GM18858 (cell line): Measurements from ENCODE around the gene EIPR1.
"Not testable (repeated sequence)": the region's sequence is repeated elsewhere in the genome, so short reads cannot be mapped to it uniquely, and the experiment has no call there.

Source experiments
- ATAC-seq: cut with Tn5 transposase; IDR thresholded peaks from one replicate; pipeline ENCODE4 v1.9.1; 2021; ENCODE audit not compliant: unreplicated experiment

The EIPR1 gene

DNA sequence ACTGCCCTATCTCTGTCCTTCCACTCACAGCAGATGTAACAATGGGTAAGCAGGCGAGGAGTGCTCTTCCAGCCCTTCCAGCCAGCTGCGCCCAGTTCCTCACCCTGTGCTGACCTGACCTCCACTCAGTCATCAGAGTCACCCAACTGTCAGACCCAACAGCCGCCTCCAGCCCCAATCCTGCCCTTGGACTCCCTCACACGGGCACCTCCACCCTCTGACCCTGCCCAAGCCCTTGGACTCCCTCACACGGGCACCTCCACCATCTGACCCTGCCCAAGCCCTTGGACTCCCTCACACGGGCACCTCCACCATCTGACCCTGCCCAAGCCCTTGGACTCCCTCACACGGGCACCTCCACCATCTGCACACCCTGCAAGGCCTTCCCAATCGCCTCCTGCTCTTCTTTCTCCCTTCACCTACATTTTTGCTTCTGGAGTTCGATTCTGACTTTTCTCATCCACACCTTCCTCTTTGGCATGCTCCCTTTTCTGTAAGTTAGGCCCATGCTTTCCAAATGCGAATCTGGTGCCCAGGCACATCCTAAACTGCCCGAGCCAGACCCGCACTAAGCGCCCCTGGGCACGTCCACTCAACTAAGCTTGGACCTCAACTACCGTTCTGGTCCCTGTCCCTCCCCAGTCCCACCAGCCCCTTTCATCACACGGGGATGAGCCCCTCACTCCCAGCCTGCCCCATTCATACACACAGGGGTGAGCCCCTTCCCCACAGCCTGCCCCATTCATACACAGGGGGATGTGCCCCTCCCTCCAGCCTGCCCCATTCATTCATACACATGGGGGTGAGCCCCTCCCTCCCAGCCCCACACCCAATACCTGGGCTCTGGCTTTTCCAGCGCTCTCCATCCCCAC is 15.9 kb downstream of the EIPR1 start:
- no peak for ATAC-seq

DNA sequence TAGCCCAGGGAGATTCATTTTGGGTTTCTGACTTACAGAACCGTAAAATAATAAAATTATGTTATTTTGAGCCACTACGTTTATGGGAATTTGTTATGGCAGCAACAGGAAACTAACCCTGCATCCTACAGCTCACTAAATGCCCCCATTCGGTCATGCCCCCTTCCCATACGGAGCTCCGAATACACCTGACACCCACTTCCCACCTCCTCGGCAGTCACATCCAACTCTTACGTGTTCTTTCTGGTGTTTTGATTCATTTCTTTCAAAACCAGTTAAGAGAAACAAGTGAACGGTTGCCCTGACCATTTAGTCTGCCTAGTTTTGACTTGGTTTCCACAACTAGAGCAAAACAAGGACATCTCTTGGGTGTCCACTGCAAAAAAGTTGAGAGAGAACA is 19.7 kb downstream of the EIPR1 start:
- no peak for ATAC-seq

DNA sequence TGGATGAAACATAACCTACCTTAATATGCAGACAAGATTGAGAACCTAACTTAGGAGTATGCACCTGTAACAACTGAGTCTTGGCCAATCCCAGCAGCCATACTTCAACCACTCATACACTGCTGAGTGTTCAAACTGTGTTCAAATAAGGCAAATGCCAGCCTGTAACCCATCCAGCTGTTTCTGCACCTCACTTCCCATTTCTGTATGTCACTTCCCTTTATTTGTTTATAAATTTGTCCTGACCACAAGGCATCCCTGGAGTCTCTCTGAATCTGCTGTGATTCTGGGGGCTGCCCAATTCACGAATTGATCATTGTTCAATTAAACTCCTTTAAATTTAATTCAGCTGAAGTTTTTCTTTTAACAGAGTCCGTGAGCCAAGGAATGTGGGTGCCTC is 20.2 kb downstream of the EIPR1 start:
- not testable (repeated sequence) for ATAC-seq

DNA sequence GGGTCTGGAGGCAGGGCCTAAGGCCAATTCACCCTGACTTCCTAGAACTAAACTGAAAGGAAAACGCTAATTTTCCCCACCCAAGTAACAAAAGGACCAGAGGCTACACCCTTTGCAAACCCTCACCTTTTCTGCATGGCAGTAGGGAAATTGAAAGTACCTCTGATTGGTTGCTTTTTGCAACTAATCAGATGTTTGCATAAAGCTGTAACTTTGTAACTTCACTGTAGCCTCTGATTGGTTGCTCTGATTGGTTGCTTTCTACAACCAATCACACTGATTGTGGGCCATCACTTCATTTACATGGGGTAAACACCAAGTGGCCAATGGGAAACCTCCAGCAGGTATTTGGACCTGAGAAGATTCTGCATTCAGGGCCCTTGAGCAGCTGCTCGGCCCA is 20.8 kb downstream of the EIPR1 start:
- ATAC-seq: no peak

DNA sequence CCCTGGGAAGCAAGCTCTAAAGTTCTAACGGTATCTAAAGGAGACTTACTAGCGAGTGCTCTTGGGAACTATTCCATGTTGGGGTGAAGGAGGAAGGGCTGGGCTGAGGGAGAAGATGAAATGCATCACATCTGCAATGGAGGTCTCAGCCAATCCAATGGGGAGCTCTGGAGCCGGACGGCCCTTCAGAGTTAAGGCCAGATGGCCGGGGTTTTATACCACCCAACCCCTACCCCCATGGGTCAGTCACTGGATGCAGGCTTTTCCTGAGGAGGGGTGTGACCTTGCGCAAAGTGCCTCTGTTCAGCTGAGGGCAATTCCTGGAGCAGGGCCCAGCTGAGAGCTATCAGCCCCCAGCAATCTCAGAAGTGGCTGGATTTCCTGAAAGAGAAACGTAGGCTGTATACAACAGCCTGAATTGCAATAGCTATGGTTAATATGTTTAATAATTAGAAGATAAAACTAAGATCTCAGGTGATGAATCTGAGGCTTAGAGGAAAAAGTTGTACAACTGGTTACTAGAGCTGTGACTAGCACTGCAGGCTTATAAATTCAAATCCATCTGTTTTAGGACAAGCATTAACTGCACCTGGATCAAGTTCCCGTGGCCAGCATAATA is 21.6 kb downstream of the EIPR1 start:
- no peak for ATAC-seq

DNA sequence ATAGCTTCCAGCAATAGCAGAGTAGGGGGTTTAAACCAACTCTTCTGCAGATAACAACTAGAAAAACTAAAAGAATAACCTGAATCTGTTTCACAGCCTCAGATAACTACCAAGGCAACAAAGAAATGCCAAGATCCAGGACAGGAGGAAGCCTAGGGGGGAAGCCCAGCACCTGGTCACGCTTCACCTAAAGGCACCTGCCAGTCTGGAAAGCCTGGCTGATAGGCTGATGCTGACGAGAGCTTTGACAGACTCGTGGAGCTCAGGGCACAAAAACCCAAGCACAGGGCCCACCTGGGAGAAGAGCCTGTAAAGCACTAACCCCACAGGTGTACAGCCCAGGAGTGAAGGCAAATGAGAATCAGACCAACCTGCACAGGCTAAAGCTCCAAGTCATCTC is 22.6 kb downstream of the EIPR1 start:
- ATAC-seq: no peak

DNA sequence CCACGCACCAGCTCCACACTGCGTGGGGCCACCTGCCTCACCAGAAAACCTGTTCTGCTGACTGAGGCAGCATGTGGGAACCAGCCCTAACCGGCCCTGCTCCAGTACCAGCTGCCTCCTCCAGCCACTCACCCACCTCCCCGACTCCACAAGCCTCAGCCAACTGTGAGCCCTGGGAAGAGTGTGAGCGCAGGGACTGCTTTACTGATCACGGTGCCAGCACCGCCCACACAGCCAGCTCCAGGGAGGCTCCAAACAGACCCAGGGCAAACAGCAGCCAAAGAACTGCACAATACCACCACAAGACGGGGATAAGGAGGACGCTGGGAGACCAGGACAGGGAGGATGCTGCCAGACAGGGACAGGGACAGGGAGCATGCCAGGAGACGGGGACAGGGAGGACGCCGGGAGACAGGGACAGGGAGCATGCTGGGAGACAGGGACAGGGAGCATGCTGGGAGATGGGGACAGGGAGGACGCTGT is 28.4 kb downstream of the EIPR1 start:
- no peak for ATAC-seq

DNA sequence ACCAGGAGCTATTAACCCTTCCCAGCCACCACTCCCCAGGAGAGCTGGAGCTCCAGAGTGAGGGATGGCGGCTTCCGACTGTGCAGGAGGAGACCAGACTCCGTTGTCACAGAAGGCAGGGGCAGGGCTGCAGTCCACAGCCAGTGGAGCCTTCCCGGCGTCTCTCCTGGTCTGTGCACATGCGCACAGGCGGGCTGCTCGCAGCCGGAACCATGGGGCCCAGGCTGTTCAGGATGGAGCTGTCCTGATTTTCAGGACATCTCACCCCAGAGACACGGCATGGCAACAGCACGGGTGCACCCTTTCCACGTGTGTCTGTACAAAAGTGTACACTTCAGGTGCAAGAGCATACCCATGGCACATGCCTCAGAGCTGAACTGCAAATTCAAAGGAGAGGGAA is 28.9 kb downstream of the EIPR1 start:
- ATAC-seq: no peak

DNA sequence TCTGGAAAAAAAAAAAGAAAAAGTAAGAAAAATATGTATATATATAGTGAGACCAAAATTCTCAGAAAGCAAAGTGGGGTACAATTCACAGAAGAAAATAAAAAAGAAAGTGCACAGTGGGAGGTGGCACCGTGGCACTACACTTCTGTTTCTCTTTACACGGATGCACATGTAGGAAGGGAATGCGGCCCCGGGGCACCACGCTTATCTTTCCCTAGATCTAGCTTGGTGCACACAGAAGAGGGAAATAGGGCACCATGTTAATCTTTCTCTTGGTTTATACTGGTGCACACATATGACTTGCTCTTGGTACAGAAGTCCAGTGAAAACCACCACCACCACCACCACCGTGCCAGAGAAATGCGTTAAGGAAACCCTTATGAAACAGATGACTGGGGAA is 32.0 kb downstream of the EIPR1 start:
- no peak for ATAC-seq

DNA sequence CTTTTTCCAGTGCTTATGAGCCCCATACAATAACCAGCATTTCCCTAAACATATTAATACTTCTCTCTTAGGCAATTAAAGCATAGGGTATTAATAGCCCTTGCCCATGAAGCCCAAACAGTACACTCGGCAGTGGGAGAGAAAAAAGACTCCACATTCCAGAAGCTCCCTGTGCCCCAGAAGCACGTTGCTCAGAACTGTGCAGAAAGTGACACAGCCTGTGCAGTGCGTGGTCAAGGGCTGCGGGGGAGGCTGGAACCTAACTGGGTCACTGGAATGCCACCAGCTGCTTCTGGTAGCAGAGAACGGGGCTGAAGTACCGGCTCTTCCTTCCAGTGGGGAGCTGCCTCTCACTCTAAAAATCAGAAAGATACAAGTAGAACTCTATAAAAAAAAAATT is 32.7 kb downstream of the EIPR1 start:
- no peak for ATAC-seq

DNA sequence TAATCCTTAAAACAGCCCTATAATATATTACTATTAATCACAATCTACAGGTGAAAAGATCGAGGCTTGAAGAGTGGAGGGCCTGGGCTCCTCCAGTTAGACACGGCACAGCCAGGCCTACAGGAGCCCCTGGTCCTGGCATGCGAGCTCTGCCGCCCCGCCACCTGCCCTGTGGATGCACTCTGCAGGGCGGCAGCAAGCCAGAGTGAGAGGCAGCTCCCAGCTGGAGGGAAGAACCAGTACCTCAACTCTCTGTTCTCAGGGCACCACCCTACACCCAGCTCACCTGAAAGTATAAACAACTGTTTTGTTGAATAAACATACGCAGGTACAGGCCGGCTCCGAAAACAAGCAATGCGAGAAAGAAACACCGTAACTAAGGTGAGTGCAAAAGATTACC is 34.6 kb downstream of the EIPR1 start:
- ATAC-seq: no peak

DNA sequence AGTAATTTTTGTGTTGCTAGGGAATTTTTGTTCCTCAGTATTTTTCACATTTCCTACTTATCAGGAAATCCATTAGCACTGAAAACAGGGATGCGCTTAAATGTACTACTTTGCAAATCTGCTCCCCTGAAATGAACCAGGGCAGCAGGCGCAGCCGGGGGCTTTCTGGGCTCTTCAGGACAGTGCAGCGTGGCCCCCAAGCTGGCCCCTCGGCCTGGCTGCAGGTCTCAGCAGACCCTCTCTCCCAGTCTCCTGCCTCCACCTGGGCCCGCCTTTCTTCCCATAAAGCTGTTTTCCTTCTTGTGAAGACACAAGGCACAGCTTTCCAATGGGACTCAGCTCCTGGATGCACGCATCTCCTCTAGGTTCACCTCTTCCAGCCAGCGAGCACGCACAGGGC is 35.3 kb downstream of the EIPR1 start:
- ATAC-seq: no peak

DNA sequence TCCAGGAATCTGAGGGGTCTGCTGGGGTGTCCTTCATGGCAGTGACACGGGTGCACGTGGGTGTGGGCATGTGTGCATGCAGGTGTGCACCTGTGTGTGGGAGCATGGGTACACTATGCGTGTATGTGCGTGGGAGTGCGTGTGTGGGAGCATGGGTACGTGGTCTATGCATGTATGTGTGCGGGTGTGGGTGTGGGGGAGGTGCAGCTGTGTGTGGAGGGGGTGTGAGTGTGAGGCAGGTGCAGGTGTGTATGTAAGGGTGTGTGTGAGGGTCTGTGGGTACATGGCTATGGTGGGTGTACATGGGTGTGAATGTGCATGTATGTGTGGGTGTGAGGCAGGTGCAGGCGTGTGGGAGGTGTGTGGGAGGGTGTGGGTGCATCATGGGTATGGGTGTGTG is 36.3 kb downstream of the EIPR1 start:
- no peak for ATAC-seq

DNA sequence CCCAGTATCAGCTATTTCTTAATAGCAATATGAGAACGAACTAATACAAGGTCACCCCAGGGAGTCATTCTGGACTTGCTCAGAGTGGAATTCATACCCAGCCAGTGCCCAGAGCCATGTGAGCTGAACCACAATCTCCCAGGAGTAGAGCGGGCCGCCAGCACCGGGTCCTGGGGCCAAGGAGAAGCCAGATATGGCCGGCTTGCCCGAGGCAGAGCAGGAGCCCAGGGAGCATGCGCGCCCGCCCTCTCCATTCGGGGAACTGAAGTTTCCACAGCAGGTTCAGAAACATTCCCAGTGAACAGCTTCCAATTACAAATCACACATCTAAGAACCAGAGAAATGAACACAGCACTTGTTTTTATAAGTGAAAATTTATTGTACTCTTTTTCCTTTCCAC is 37.5 kb downstream of the EIPR1 start:
- no peak for ATAC-seq

DNA sequence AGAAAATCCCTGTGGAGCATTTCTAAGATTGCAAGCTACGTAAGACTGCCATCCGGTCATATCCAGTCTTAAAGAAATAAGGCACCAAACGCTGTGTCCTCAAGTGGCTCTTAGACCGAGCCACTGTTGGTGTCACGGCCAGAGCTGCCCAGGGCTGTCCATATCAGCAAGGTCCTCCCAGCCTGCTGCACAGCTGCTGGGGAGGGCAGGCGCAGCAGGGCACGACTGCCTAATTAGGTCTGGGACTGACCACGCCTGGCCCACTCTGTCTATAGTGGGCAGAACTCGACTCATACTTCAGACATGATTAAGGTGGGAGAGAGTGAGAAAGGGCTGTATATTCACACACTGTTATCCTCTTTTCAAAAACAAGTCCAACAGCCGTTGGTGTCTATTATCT is 39.3 kb downstream of the EIPR1 start:
- no peak for ATAC-seq

DNA sequence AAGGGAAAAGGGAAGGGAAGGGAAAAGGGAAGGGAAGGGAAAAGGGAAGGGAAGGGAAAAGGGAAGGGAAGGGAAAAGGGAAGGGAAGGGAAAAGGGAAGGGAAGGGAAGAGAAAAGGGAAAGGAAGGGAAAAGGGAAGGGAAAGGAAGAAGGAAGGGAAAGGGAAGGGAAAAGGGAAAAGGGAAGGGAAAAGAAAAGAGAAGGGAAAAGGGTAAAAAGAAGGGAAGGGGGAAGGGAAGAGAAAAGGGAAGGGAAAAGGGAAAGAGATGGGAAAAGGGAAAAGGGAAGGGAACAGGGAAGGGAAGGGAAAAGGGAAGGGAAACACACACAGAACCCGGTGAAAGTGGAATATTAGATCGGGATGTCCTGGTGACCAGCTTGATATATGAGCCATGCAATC is 40.8 kb downstream of the EIPR1 start:
- ATAC-seq: no peak

DNA sequence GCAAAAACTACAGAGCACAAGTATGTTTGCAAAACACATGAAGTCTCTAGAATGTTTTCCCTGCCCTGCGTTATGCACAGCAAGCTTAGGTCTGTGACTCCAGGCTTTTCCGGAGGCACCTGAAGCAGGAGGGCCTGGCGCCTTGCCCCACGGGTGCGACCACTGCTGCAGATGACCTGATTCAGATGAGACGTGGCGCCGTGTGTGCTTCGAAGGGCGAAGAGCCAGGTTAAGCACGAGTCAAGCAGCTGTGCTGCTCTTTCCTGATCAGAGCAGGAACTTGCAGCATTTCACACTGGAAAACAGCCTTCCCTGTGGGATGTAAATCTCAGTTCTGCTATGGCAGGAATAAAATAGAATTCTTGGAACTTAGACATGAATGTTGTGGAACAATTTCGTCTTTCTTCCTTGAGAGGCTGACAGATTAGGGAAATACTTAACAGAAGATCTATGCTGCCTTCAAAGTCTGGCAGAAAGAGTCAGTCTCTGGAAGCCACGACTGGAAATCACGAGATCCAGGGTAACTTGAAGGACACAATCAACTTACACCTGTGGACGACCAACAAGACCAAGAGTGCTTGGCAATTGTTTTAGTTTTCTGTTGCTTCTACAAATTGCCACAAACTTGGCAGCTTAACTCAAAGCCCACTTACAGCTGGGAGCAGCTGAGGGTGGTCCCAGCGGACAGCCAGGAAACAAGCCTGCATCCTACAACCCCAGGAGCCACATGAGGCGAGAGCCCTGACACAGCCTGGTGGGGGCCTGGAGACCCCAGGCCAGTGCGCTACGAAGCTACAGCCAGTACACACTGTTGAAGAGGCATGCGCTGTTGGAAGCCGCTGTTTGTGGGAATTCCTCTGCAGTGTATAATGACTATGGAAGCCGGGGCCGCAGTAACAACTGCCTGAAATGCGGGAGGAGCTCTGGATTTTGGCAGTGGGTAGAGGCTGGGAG is 42.9 kb downstream of the EIPR1 start:
- ATAC-seq: no peak

DNA sequence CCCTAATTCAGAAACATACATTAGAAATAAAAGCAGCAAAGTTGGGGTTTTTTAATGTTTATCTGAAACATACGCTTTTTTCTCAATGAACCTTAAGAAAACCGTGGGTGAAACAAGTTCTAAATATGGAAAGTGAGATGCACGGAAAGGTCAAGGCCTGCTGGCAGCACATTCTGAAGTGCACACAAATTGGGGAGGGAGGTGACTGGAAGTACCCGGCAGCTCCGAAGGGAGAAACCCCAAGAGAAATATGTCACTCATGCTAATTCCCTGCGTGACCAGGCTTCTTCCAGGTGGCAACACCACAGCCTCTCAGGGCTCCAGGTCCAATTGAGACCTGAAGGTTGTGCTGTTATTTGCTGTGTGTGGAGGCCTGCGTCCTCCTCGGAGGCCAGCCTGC is 45.5 kb downstream of the EIPR1 start:
- no peak for ATAC-seq

DNA sequence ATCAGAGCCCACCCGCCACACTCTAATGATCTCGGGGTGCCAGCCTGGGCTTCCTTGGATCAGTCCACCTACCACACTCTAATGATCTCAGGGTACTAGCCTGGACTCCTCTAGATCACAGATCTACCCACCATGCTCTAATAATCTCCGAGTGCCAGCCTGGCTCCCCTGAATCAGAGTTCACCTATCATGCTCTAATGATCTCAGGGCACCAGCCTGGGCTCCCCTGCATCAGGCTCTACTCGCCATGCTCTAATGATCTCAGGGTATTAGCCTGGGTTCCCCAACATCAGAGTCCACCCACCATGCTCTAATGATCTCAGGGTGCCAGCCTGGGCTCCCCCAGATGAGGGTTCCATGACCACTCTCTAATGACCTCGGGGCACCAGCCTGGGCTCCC is 48.1 kb downstream of the EIPR1 start:
- ATAC-seq: no peak

DNA sequence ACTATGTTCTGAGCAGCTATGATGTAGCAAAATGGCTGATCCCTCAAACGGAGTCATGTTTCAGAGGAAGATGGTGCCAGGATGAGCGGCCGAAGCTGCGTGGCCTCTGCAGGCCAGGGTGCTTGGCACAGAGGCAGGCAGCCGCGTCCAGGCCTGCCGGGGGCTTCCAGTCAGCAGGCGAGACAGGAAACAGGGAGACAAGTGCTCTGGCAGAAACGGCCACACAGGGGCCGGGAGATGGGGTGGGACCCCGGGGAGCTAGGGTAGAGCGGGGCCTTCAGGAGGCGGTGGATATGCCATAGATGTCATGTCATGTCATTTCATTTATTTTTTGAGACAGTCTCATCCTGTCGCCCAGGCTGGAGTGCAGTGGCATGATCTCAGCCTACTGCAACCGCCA is 50.7 kb downstream of the EIPR1 start:
- no peak for ATAC-seq

DNA sequence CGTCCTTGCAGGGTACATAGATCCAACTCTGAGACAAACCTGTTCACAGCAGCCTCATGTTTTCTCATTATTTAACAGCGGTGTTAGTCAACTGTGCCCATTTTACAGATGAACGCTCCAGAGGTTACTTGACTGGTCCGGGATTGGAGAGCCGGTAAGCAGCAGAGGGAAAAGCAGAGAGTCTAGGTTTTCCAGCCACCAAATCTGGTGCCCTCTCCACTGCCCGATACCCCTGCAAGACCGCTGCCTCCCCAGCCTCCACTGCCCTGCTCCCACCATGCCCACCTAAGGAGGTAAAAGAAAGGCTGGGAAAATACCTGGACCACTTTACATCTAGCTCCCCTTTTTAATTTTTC is 51.5 kb downstream of the EIPR1 start:
- ATAC-seq: no peak
